HEK293 (cell line): ENCODE measurements around the gene SLC39A13.

Experiments
- CTCF ChIP-seq: fragments of 450-650 bp; formaldehyde crosslinking; IDR thresholded peaks from 2 replicates; pipeline ENCODE4 v1.5.1; 2016; ENCODE audit warnings: missing biosample characterization, missing genetic modification characterization
- ZNF521 ChIP-seq: fragments of 450-650 bp; formaldehyde crosslinking; IDR thresholded peaks from 2 replicates; pipeline ENCODE4 v1.5.1; 2017; ENCODE audit warnings: missing biosample characterization, mild to moderate bottlenecking, missing genetic modification characterization
- ZNF664 ChIP-seq: fragments of 450-650 bp; formaldehyde crosslinking; IDR thresholded peaks from 2 replicates; pipeline ENCODE4 v1.5.1; 2016; ENCODE audit warnings: missing biosample characterization, missing genetic modification characterization

DNA sequence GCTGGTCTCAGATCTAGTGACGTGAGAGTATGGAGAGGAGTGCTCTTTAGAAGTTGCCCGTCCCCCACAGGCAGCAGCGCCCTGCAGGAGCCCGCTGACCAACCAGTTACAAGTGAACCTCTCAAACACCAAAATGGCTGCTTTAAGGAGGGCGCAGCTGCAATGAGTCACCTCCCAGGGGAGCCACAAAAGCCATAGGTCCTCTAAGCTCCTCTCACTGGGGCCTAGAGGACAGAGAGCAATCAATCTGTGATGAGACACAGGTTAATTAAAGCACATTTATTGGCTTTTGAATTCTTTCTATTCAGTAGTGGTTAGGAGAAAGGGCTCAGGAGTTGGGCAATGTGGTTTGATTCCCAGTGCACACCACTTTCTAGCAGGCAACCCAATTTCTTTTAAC lies 56.1 kb downstream of the SLC39A13 start:
- no peak for TF ChIP-seq ZNF521 (tag by site-specific recombination)
- no peak for TF ChIP-seq ZNF664 (tag by site-specific recombination)
- TF ChIP-seq CTCF (tag by site-specific recombination), result no peak
